GM23338 (cell line): ENCODE results near the gene CRACR2A.

Experiments used
- CTCF ChIP-seq, 2 experiments: fragments of 200-600 bp in 1 of 2; sonication (generic) in 1 of 2; conservative IDR thresholded peaks; 2 replicates each; pipeline versions ENCODE4 v1.5.1 to v1.6.1; 2016 to 2017; ENCODE audit warnings: antibody characterized with exemption in 2 of 2, low read depth in 2 of 2, mild to moderate bottlenecking in 2 of 2, moderate library complexity in 1 of 2
- ETS1 ChIP-seq: IDR thresholded peaks from 2 replicates; pipeline ENCODE4 v1.6.1; 2016; ENCODE audit warnings: antibody characterized with exemption
- EZH2 ChIP-seq: fragments of 200-600 bp; sonication (generic); IDR thresholded peaks from one replicate; pipeline ENCODE4 v1.8.0; 2017; ENCODE audit warnings: antibody characterized with exemption, mild to moderate bottlenecking, low read depth; ENCODE audit not compliant: unreplicated experiment

GRCh38 chr12:3633396-3633795 lies 119.5 kb downstream of the CRACR2A start:
- no peak for TF ChIP-seq CTCF (conservative IDR thresholded peaks at IDR 0.05; ENCODE audit: low read depth in 2 of 2)
- no peak for TF ChIP-seq EZH2
- TF ChIP-seq ETS1: no peak
